GM13976 (cell line): ENCODE results near the gene PPFIA2.
"Not testable (repeated sequence)": the region's sequence is repeated elsewhere in the genome, so short reads cannot be mapped to it uniquely, and the experiment has no call there.

ENCODE experiments used
- DNase-seq: peaks from one replicate; pipeline ENCODE4 v3.0.0; 2012; ENCODE audit warnings: low spot score
- in situ Hi-C: fragments of 300-500 bp; cut with MboI; formaldehyde crosslinking; loops from one replicate; pipeline ENCODE4 v1.12.0; 2022; ENCODE audit warnings: low sequenced_read_pairs, mixed read lengths, inconsistent platforms; ENCODE audit not compliant: unreplicated experiment
- TF ChIP-seq, protein P1 (sequence below): IDR thresholded peaks from 2 replicates; pipeline ENCODE4 v1.5.1; 2012; ENCODE audit warnings: borderline replicate concordance, mild to moderate bottlenecking; ENCODE audit not compliant: insufficient read depth; ENCODE audit errors: extremely low read depth, missing control alignments, control extremely low read depth

Gene PPFIA2

DNA sequence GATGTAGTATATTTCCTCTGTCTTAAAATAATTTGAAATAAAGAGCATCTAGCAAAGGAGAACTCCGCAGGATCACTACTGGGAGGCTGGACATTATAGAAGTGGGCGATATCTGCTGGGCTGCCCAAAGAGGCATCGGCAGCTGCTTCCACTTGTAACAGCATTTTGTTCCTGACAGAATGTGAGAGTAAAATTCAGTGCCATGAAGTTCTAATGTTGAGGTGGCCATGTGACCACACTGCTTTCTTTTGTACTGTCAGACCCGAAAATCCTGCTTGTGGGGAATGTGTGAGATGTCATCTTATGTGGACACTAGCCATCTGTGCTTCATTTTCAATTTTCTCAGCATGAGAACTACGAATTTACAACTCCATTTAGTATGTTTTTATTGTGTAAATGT is 529.4 kb downstream of the PPFIA2 start:
- no peak for DNase-seq
- in situ Hi-C loops, result no loop called here
- TF ChIP-seq, protein P1, sequence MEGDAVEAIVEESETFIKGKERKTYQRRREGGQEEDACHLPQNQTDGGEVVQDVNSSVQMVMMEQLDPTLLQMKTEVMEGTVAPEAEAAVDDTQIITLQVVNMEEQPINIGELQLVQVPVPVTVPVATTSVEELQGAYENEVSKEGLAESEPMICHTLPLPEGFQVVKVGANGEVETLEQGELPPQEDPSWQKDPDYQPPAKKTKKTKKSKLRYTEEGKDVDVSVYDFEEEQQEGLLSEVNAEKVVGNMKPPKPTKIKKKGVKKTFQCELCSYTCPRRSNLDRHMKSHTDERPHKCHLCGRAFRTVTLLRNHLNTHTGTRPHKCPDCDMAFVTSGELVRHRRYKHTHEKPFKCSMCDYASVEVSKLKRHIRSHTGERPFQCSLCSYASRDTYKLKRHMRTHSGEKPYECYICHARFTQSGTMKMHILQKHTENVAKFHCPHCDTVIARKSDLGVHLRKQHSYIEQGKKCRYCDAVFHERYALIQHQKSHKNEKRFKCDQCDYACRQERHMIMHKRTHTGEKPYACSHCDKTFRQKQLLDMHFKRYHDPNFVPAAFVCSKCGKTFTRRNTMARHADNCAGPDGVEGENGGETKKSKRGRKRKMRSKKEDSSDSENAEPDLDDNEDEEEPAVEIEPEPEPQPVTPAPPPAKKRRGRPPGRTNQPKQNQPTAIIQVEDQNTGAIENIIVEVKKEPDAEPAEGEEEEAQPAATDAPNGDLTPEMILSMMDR, result no peak

DNA sequence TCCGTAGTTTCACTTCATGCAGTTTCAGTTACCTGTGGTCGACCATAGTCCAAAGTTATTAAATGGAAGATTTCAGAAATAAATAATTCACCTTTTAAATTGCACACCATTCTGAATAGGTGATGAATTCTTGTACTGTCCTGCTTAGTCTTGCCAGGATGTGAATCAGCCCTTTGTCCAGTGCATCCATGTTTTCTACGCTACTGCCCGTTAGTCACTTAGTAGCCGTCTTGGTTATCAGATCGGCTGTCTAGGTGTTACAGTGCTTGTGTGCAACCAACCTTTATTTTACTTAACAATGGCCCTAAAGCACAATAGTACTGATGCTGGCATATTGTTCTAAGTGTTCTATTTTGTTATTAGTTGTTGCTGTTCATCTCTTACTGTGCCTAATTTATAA is 534.5 kb downstream of the PPFIA2 start:
- TF ChIP-seq, protein P1, result no peak
- DNase-seq, result no peak

DNA sequence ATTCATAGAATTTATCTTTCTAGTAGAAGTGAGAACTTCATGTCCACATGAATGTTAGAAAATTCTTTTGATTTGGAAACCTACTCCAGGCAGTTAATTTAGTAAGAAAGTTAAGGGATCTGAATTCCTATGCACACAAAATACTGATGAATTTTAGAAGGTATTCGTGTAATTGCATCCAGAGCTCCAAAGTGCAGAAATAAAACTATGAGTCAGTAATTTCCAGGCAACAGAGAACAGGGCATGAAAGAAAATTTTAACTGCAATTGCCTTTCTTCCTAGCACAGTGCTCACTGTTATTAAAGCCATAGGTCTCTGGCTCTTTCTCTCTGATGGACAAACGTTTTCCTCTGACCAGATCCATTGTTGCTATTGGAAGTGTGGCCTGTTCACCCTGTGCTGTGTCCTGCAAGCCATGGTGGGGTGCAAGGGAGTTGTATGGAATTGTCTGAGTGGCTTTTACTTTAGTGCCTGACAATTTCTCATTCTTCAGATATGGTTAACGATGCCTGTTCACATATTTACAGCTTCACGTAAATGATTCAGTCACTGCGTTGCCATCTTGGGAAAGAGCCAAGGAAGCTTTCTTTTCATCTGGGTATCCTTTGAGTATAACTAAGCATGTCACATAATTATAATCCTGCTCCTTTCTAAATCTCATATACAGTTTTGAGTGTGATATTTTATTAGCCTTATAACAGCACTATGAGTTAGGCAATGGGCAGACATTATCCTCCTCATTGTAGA is 536.1 kb downstream of the PPFIA2 start:
- TF ChIP-seq, protein P1, result no peak
- DNase-seq, result no peak
- in situ Hi-C loops, result no loop called here

More for the DNA sequence above, 534.5 kb downstream of the PPFIA2 start:
- in situ Hi-C loops, result no loop called here

GRCh38 chr12:81221681-81222080 is 537.5 kb downstream of the PPFIA2 start:
- in situ Hi-C loops, result no loop called here
- TF ChIP-seq, protein P1, result no peak
- DNase-seq, result no peak

DNA sequence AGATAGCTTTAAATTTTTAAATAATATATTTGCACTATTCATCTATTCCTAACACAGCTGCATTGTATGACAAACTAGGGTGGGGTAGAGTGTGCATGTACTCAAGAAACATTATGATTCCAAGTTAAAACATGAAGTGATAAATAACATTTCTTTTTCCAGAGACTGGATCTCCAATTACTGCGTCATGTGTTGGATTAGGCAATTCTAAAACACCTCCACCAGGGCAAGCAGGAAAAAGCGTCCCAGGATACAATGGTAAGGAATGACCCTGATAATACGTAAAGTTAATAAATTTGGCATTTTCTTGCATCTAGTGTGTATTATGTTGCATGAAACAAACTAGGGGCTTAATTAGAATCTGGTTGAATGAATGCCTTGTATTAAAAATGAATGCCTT is 542.4 kb downstream of the PPFIA2 start:
- DNase-seq, result no peak
- in situ Hi-C loops, result no loop called here
- TF ChIP-seq, protein P1, result no peak

- in situ Hi-C loops, result no loop called here
- TF ChIP-seq, protein P1, result no peak
- no peak for DNase-seq
These were observed 546.0 kb downstream of the PPFIA2 start for GRCh38 chr12:81212996-81213696.

DNA sequence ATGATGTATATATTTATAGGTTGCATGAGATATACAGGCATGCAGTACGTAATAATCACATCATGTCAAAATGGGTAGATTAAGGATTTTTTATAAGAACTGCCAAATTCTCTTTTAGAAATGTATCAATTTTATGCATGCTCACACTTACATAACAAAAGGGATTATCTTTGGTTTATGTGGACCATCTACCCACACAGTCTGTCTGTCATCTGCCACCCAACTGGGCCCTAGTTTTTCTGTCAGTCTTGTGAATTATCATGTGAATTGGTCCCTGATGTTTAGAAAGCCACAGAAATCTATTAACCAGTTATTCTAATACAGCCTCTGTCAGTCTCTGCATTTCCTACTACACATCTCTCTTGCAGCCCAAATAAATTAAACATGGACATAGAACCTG is 547.8 kb downstream of the PPFIA2 start:
- in situ Hi-C loops, result no loop called here
- TF ChIP-seq, protein P1, result no peak
- DNase-seq, result no peak

DNA sequence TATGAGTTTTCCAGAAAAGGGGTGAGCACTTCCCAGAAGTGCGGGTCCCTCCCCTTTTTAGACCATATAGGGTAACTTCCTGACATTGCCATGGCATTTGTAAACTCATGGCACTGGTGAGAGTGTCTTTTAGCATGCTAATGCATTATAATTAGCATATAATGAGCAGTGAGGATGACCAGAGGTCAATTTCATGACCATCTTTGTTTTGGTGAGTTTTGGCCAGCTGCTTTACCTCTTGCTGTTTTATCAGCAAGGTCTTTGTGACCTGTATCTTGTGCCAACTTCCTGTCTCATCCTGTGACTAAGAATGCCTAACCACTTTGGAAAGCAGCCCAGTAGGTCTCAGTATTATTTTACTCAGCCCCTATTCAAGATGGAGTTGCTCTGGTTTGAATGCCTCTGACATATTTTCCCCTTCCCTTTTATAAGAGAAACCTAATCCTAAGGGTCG is 549.4 kb downstream of the PPFIA2 start:
- in situ Hi-C loops, DNase-seq: not testable (repeated sequence)
